Esophagus squamous epithelium (tissue), 4 donors: Measurements from ENCODE around the gene FLNA.

ENCODE experiments used
- POLR2A ChIP-seq, 4 donors: fragments of 450-650 bp; IDR thresholded peaks; one replicate each; pipeline ENCODE4 v1.6.1; 2017; ENCODE audit warnings: antibody characterized with exemption in 4 of 4, mild to moderate bottlenecking in 4 of 4, moderate library complexity in 3 of 4
- TF ChIP-seq, protein P1 (sequence below), 6 experiments: fragments of 450-650 bp in 4 of 6; fragments of 200-600 bp in 2 of 6; sonication (generic) in 2 of 6; IDR thresholded peaks; one replicate each; pipeline ENCODE4 v1.5.1; 2016 to 2019; ENCODE audit warnings: antibody characterized with exemption in 6 of 6, mild to moderate bottlenecking in 4 of 6, moderate library complexity in 4 of 6

- no peak for TF ChIP-seq POLR2A (IDR thresholded peaks at IDR 0.05)
- TF ChIP-seq, protein P1, sequence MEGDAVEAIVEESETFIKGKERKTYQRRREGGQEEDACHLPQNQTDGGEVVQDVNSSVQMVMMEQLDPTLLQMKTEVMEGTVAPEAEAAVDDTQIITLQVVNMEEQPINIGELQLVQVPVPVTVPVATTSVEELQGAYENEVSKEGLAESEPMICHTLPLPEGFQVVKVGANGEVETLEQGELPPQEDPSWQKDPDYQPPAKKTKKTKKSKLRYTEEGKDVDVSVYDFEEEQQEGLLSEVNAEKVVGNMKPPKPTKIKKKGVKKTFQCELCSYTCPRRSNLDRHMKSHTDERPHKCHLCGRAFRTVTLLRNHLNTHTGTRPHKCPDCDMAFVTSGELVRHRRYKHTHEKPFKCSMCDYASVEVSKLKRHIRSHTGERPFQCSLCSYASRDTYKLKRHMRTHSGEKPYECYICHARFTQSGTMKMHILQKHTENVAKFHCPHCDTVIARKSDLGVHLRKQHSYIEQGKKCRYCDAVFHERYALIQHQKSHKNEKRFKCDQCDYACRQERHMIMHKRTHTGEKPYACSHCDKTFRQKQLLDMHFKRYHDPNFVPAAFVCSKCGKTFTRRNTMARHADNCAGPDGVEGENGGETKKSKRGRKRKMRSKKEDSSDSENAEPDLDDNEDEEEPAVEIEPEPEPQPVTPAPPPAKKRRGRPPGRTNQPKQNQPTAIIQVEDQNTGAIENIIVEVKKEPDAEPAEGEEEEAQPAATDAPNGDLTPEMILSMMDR (IDR thresholded peaks at IDR 0.05) = no peak
These were observed 8.3 kb downstream of the FLNA start for GRCh38 chrX:154365997-154366665.
